H9 (cell line): ENCODE measurements around the gene TSPYL4. TPM values are rescaled to one million over a fixed set of nuclear protein-coding genes. Genes with fewer than 3 reads are reported as not detected.
A peak's percentile ranks its signal among the peaks of the same experiment; 100 is the strongest.

Experiments used
- DNase-seq: peaks from one replicate; pipeline ENCODE4 v3.0.0-alpha.2; 2017
- H2AFZ ChIP-seq: one replicate; pipeline ENCODE4 v1.6.1; 2013; ENCODE audit warnings: mild to moderate bottlenecking, low read length, control low read depth, moderate library complexity
- H2AK5ac ChIP-seq: 2 replicates; pipeline ENCODE4 v1.6.1; 2013; ENCODE audit warnings: low read length, control low read depth, mixed read lengths; ENCODE audit not compliant: insufficient read length
- H2BK120ac ChIP-seq: one replicate; pipeline ENCODE4 v1.6.1; 2013; ENCODE audit warnings: low read depth, mild to moderate bottlenecking, low read length, control low read depth, inconsistent platforms; ENCODE audit not compliant: poor library complexity, severe bottlenecking
- H2BK12ac ChIP-seq: 2 replicates; pipeline ENCODE4 v1.6.1; 2013; ENCODE audit warnings: low read length, control low read depth, mixed read lengths, low read depth; ENCODE audit not compliant: insufficient read length
- H2BK15ac ChIP-seq: 2 replicates; pipeline ENCODE4 v1.6.1; 2013; ENCODE audit warnings: low read depth, low read length, control low read depth
- H2BK20ac ChIP-seq: one replicate; pipeline ENCODE4 v1.6.1; 2013; ENCODE audit warnings: low read depth, mild to moderate bottlenecking, low read length, control low read depth, inconsistent platforms; ENCODE audit not compliant: poor library complexity, severe bottlenecking
- H2BK5ac ChIP-seq: 2 replicates; pipeline ENCODE4 v1.6.1; 2013; ENCODE audit warnings: low read length, control low read depth, mixed read lengths; ENCODE audit not compliant: insufficient read length
- H3K14ac ChIP-seq: 2 replicates; pipeline ENCODE4 v1.6.1; 2013; ENCODE audit warnings: low read length, control low read depth; ENCODE audit not compliant: insufficient read depth
- H3K18ac ChIP-seq: 2 replicates; pipeline ENCODE4 v1.6.1; 2013; ENCODE audit warnings: low read depth, mild to moderate bottlenecking, mixed read lengths, low read length, control low read depth; ENCODE audit not compliant: insufficient read length
- H3K23ac ChIP-seq: 2 replicates; pipeline ENCODE4 v1.6.1; 2013; ENCODE audit warnings: low read length, control low read depth, mixed read lengths, low read depth; ENCODE audit not compliant: insufficient read length
- H3K23me2 ChIP-seq: 2 replicates; pipeline ENCODE4 v1.6.1; 2013; ENCODE audit warnings: low read depth, mild to moderate bottlenecking, mixed read lengths, low read length, control low read depth; ENCODE audit not compliant: insufficient read length, poor library complexity, severe bottlenecking
- H3K27ac ChIP-seq: 2 replicates; pipeline ENCODE4 v1.5.1; 2013; ENCODE audit warnings: low read length, control low read depth, mixed read lengths, low read depth; ENCODE audit not compliant: insufficient read length
- H3K27me3 ChIP-seq: 2 replicates; pipeline ENCODE4 v1.6.1; 2013; ENCODE audit warnings: low read length, control low read depth, inconsistent platforms; ENCODE audit not compliant: insufficient read depth
- H3K4ac ChIP-seq: 2 replicates; pipeline ENCODE4 v1.6.1; 2013; ENCODE audit warnings: low read depth, mild to moderate bottlenecking, control low read depth, inconsistent platforms, low read length, moderate library complexity
- H3K4me1 ChIP-seq: 2 replicates; pipeline ENCODE4 v1.6.1; 2013; ENCODE audit warnings: low read length, control low read depth, inconsistent platforms; ENCODE audit not compliant: insufficient read depth
- H3K4me2 ChIP-seq: 2 replicates; pipeline ENCODE4 v1.6.1; 2013; ENCODE audit warnings: low read length, control low read depth, mixed read lengths; ENCODE audit not compliant: insufficient read length, insufficient read depth
- H3K56ac ChIP-seq: 2 replicates; pipeline ENCODE4 v1.6.1; 2013; ENCODE audit warnings: low read depth, mild to moderate bottlenecking, mixed read lengths, low read length, control low read depth; ENCODE audit not compliant: insufficient read length
- H3K79me1 ChIP-seq: 2 replicates; pipeline ENCODE4 v1.6.1; 2013; ENCODE audit warnings: low read depth, mild to moderate bottlenecking, moderate library complexity, low read length, control low read depth, inconsistent platforms; ENCODE audit not compliant: insufficient read depth, poor library complexity, severe bottlenecking
- H3K79me2 ChIP-seq: 2 replicates; pipeline ENCODE4 v1.6.1; 2013; ENCODE audit warnings: low read length, control low read depth, inconsistent platforms; ENCODE audit not compliant: insufficient read depth
- H3K9ac ChIP-seq: 2 replicates; pipeline ENCODE4 v1.6.1; 2013; ENCODE audit warnings: low read length, control low read depth, mixed read lengths; ENCODE audit not compliant: insufficient read length; ENCODE audit errors: extremely low read depth
- H3K9me3 ChIP-seq: one replicate; pipeline ENCODE4 v1.6.1; 2013; ENCODE audit warnings: low read depth, low read length, inconsistent platforms; ENCODE audit not compliant: control insufficient read depth
- H3T11ph ChIP-seq: one replicate; pipeline ENCODE4 v1.6.1; 2013; ENCODE audit warnings: mild to moderate bottlenecking, low read length, control low read depth, inconsistent platforms
- H4K20me1 ChIP-seq: one replicate; pipeline ENCODE4 v1.6.1; 2013; ENCODE audit not compliant: control insufficient read depth, insufficient read length, insufficient read depth
- H4K5ac ChIP-seq: 2 replicates; pipeline ENCODE4 v1.6.1; 2013; ENCODE audit warnings: low read depth, mild to moderate bottlenecking, mixed read lengths, low read length, control low read depth; ENCODE audit not compliant: insufficient read length
- H4K8ac ChIP-seq: replicated peaks from 2 replicates; pipeline ENCODE4 v1.6.1; 2013; ENCODE audit warnings: low read length, control low read depth, mixed read lengths, low read depth; ENCODE audit not compliant: insufficient read length
- H4K91ac ChIP-seq: 2 replicates; pipeline ENCODE4 v1.6.1; 2013; ENCODE audit warnings: low read depth, mild to moderate bottlenecking, moderate library complexity, mixed read lengths, low read length, control low read depth; ENCODE audit not compliant: insufficient read length
- H3K27ac Mint-ChIP-seq, 3 experiments: 2 replicates in 2 of 3; 3 replicates in 1 of 3; pipeline ENCODE4 v1.8.0; 2020 to 2021; ENCODE audit warnings: mixed read lengths in 3 of 3, mild to moderate bottlenecking in 1 of 3, moderate library complexity in 1 of 3
- H3K27me3 Mint-ChIP-seq: 2 replicates; pipeline ENCODE4 v1.8.0; 2021; ENCODE audit warnings: low read depth, mild to moderate bottlenecking, moderate library complexity, mixed read lengths
- H3K36me3 Mint-ChIP-seq, 3 experiments: 2 replicates in 2 of 3; 3 replicates in 1 of 3; pipeline ENCODE4 v1.8.0; 2020 to 2021; ENCODE audit warnings: low read depth in 3 of 3, mixed read lengths in 3 of 3; ENCODE audit not compliant: insufficient read depth in 1 of 3
- H3K4me1 Mint-ChIP-seq, 2 experiments: 2 replicates each; pipeline ENCODE4 v1.8.0; 2020; ENCODE audit warnings: mixed read lengths in 2 of 2
- H3K4me3 Mint-ChIP-seq, 2 experiments: 2 replicates in 1 of 2; 3 replicates in 1 of 2; pipeline ENCODE4 v1.8.0; 2020 to 2021; ENCODE audit warnings: mild to moderate bottlenecking in 2 of 2, mixed read lengths in 2 of 2, moderate library complexity in 1 of 2
- H3K9me3 Mint-ChIP-seq, 2 experiments: 2 replicates in 1 of 2; 3 replicates in 1 of 2; pipeline ENCODE4 v1.8.0; 2020; ENCODE audit warnings: mild to moderate bottlenecking in 2 of 2, mixed read lengths in 2 of 2, moderate library complexity in 1 of 2
- WGBS: extraction: QIAGEN DNeasy Blood & Tissue Kit; methylation state at CpG from one replicate; pipeline ENCODE4 v1.1.7; 2013; ENCODE audit warnings: missing lambda C conversion rate, low lambda C conversion rate, mixed read lengths; ENCODE audit not compliant: insufficient read length; ENCODE audit errors: extremely low coverage; 5-methylcytosine and 5-hydroxymethylcytosine counted together
- total RNA-seq: library from RNA; stranded (reverse); gene quantifications from 2 replicates; pipeline ENCODE4 v1.2.1, GENCODE V29; 2021
- TF ChIP-seq, protein P1 (sequence below): fragments of 200-600 bp; sonication (generic); conservative IDR thresholded peaks from 3 replicates; pipeline ENCODE4 v1.8.0; 2021; ENCODE audit warnings: antibody characterized with exemption, mild to moderate bottlenecking

TSPYL4 gene
- total RNA-seq, 1 experiment from 2014 or later, result 19.0 TPM

DNA sequence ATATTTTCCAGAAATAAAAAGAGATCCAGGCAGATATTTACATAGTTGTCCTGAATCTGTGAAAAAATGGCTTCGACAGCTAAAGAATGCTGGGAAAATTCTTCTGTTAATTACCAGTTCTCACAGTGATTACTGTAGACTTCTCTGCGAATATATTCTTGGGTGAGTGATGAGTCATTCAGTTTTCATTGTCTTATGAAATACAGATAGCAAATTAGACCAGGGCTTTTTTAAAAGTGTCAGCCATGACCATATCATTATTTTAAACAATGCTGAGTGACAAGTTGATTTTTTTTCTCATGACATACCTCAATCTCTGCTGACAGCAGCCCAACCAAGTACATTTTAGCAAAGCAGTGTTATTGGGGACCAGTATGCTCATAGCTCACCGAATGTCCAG lies 32.8 kb downstream of the TSPYL4 start:
- Mint-ChIP-seq H3K4me1 (peaks cover 12% of the 10 kb centered on the region in 2 experiments), H3K36me3 (peaks cover 0 to 10% (median 4%) of the 10 kb centered on the region in 3 experiments; a peak in 5 of 7 replicates), H3K4me3 (no peak overlapping the region), H3K9me3 (no peaks in the 10 kb centered on the region), H3K27ac (peak overlapping the region in 1 of 3 experiments; percentile 80; a peak in 2 of 7 replicates), H3K27me3 (no peaks in the 10 kb centered on the region)
- no peak overlapping the region for H4K91ac ChIP-seq
- no peak overlapping the region for H2BK12ac ChIP-seq
- H3K9me3 ChIP-seq, result no peaks in the 10 kb centered on the region
- no peak overlapping the region for H2AFZ ChIP-seq
- H2BK20ac ChIP-seq, result no peak overlapping the region
- H3K56ac ChIP-seq, result no peak overlapping the region
- H2AK5ac ChIP-seq, result no peak overlapping the region
- H2BK5ac ChIP-seq, result no peak overlapping the region
- no peak for DNase-seq
- no peak overlapping the region for H3T11ph ChIP-seq
- no peak overlapping the region for H3K4me2 ChIP-seq
- H3K18ac ChIP-seq, result no peak overlapping the region
- H4K5ac ChIP-seq, result no peak overlapping the region
- no peaks in the 10 kb centered on the region for H3K79me1 ChIP-seq
- no peaks in the 10 kb centered on the region for H3K4me1 ChIP-seq
- no peaks in the 10 kb centered on the region for H3K27me3 ChIP-seq
- no peak overlapping the region for H3K4ac ChIP-seq
- WGBS, result no CpG with 5 or more reads among the region's 3 CpGs
- no peak overlapping the region for H2BK15ac ChIP-seq
- H3K23ac ChIP-seq, result no peak overlapping the region
- no peak overlapping the region for H3K27ac ChIP-seq
- no peak overlapping the region for H3K14ac ChIP-seq
- no peaks in the 10 kb centered on the region for H4K20me1 ChIP-seq
- H4K8ac ChIP-seq, result no peak overlapping the region
- H3K9ac ChIP-seq, result no peak overlapping the region
- TF ChIP-seq, protein P1, sequence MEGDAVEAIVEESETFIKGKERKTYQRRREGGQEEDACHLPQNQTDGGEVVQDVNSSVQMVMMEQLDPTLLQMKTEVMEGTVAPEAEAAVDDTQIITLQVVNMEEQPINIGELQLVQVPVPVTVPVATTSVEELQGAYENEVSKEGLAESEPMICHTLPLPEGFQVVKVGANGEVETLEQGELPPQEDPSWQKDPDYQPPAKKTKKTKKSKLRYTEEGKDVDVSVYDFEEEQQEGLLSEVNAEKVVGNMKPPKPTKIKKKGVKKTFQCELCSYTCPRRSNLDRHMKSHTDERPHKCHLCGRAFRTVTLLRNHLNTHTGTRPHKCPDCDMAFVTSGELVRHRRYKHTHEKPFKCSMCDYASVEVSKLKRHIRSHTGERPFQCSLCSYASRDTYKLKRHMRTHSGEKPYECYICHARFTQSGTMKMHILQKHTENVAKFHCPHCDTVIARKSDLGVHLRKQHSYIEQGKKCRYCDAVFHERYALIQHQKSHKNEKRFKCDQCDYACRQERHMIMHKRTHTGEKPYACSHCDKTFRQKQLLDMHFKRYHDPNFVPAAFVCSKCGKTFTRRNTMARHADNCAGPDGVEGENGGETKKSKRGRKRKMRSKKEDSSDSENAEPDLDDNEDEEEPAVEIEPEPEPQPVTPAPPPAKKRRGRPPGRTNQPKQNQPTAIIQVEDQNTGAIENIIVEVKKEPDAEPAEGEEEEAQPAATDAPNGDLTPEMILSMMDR, result no peak
- H3K23me2 ChIP-seq, result no peaks in the 10 kb centered on the region
- H2BK120ac ChIP-seq, result no peak overlapping the region
- H3K79me2 ChIP-seq, result no peaks in the 10 kb centered on the region
